ENCODE measurements around the gene RWDD2A. TPM values are rescaled to one million over a fixed set of nuclear protein-coding genes. Genes with fewer than 3 reads are reported as not detected.

The RWDD2A gene
- total RNA-seq, 4 donors from 2014 or later, result 0.20 to 3.5 (median 1.7) TPM

DNA sequence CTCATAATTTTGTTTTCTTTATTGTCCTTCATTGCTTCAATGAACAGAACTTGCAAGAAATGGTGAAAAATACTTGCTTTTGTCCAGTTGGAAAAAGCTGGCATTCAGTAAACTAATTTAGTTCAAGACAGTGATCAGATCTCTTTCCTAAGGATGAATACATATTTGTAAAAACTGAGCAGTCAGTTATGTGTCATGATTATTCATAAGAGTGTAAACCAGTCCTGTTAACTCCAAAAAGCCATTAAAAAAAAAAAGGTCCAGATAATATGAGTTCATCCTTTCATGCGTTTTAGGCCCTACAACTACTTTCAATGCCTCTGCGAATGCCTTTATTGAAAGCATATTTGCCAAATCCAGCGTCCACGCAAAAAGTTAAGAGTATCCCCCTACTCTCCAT lies 701 bp upstream of the RWDD2A start:
- DNase-seq, result no peak
- H3K9me3 ChIP-seq, result no peaks in the 10 kb centered on the region
- in situ Hi-C loops (cut with MboI; ENCODE audit: low pct_ligation_motif_present in 1 of 4, low pct_unique_long_range_greater_than_20kb in 1 of 4, low sequenced_read_pairs in 3 of 4) (loop anchor here in 1 of 4 donors (25.0 kb wide), 1 partner anchor 955 kb away; the partner anchor contains the start of gene IBTK), intact Hi-C loops (cut with DNase I; ENCODE audit: low total_unique reads) (loop anchor here (10.0 kb wide), 1 partner anchor 128 kb away; the partner anchor contains the start of genes DOP1A and UBE3D)
- WGBS, 2 donors (ENCODE audit: low coverage in 1 of 2), result 0 to 1% methylated on average over 3 to 4 of the region's 4 CpGs
- H3K27ac ChIP-seq, result peak overlapping the region; percentile 85 to 87 (median 86)
- no peak for TF ChIP-seq EP300 (IDR thresholded peaks at IDR 0.05; ENCODE audit: low read depth)
- no peak for TF ChIP-seq POLR2AphosphoS5 (IDR thresholded peaks at IDR 0.05)
- TF ChIP-seq, protein P1, sequence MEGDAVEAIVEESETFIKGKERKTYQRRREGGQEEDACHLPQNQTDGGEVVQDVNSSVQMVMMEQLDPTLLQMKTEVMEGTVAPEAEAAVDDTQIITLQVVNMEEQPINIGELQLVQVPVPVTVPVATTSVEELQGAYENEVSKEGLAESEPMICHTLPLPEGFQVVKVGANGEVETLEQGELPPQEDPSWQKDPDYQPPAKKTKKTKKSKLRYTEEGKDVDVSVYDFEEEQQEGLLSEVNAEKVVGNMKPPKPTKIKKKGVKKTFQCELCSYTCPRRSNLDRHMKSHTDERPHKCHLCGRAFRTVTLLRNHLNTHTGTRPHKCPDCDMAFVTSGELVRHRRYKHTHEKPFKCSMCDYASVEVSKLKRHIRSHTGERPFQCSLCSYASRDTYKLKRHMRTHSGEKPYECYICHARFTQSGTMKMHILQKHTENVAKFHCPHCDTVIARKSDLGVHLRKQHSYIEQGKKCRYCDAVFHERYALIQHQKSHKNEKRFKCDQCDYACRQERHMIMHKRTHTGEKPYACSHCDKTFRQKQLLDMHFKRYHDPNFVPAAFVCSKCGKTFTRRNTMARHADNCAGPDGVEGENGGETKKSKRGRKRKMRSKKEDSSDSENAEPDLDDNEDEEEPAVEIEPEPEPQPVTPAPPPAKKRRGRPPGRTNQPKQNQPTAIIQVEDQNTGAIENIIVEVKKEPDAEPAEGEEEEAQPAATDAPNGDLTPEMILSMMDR (IDR thresholded peaks at IDR 0.05), result no peak
- no peak for TF ChIP-seq POLR2A (IDR thresholded peaks at IDR 0.05)
- peak overlapping the region; percentile 79 to 97 (median 90) for H3K4me3 ChIP-seq
- peaks cover 0 to 10% (median 0%) of the 10 kb centered on the region in 4 donors for H3K36me3 ChIP-seq
- H3K4me1 ChIP-seq, result peaks cover 5 to 28% (median 12%) of the 10 kb centered on the region in 4 donors
- no peaks in the 10 kb centered on the region for H3K27me3 ChIP-seq

DNA sequence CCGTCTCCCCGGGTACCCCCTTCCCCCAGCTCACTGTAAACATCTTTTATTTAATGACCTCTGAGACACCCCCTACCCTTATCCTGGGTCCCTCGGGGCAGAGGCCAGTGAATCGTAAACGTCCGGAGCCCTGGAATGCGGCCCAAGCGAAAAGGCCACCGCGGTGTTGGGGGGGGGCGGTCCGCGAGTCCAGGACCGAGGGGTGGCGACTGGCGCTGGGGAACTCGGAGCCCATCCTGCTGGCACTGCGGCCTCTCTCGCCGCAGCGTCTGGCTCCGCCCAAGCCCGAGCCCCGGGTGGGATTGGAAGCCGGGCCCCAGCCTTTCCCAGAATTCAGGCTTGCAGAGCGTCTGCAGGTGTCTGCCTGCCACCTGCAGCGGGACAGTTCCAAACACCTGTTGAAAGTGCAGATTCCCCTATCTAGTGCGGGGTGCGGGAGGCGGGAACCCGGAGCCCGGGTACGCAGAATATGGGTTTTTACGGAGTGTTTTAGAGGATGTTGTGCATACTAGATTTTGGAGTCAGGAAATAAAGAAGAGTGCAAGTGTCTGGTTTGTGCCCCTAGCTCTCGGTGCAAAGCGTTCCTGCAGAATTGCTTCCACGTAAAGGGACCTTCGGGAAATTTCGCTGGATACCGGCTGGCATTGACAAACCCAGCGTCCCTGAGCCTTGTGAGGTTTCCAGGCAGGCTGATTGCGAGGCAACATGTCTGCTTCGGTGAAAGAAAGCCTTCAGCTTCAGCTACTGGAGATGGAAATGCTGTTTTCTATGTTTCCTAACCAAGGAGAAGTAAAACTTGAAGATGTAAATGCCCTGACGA lies 800 bp downstream of the RWDD2A start:
- peak overlapping the region; percentile 85 to 87 (median 86) for H3K27ac ChIP-seq
- peak; percentile 57 for DNase-seq
- H3K4me3 ChIP-seq, result peak overlapping the region; percentile 79 to 97 (median 90)
- peaks cover 5 to 28% (median 12%) of the 10 kb centered on the region in 4 donors for H3K4me1 ChIP-seq
- no peaks in the 10 kb centered on the region for H3K27me3 ChIP-seq
- 7 to 12% methylated on average over 2 to 28 of the region's 44 CpGs for WGBS, 2 donors (ENCODE audit: low coverage in 1 of 2)
- H3K9me3 ChIP-seq, result no peaks in the 10 kb centered on the region
- H3K36me3 ChIP-seq, result no peaks in the 10 kb centered on the region
- TF ChIP-seq EP300 (IDR thresholded peaks at IDR 0.05; ENCODE audit: low read depth), result no peak
- TF ChIP-seq POLR2A (IDR thresholded peaks at IDR 0.05), result no peak
- no peak for TF ChIP-seq POLR2AphosphoS5 (IDR thresholded peaks at IDR 0.05)
- TF ChIP-seq, protein P1 (IDR thresholded peaks at IDR 0.05), result no peak
- intact Hi-C loops (cut with DNase I; ENCODE audit: low total_unique reads) (loop anchor here (10.0 kb wide), 1 partner anchor 129 kb away; the partner anchor contains the start of genes DOP1A and UBE3D), in situ Hi-C loops (cut with MboI; ENCODE audit: low pct_ligation_motif_present in 1 of 4, low pct_unique_long_range_greater_than_20kb in 1 of 4, low sequenced_read_pairs in 3 of 4) (loop anchor here in 1 of 4 donors (25.0 kb wide), 1 partner anchor 957 kb away; the partner anchor contains the start of gene IBTK)

DNA sequence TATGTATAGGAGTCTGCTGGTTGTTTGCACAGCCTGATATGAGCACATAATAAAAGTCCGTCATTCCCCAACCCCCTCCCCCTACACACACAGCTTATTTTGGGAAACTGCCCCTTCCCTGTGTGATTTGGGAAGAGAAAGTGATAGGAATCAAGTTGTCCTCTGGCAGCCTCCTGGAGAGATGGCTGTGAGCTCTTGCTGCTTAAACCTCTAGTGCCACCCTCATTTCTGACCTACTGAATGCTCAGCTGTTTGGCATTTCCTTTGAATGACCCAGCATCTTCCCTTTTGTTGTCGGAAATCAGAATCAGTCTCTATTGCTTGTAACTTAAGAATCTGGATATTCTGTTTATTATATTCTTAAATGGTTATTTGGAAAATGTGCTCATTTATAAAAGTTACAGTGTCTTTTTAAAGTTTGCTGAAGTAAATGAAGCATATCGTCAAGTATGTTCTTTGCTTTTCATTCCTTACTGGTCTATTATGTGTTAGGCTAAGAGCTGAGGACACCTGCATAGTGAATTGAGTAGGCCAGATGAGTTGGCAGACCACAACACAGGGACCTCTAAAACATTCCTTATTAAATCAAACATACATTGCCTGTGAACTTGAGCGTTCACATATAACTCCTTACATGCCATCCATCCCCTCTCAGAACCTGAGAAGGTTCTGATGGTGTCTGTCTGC lies 5.5 kb downstream of the RWDD2A start:
- Histone ChIP-seq H3K4me3 (no peak overlapping the region), H3K36me3 (no peaks in the 10 kb centered on the region), H3K27ac (no peak overlapping the region), H3K27me3 (no peaks in the 10 kb centered on the region), H3K9me3 (no peaks in the 10 kb centered on the region), H3K4me1 (peaks cover 5 to 12% (median 8%) of the 10 kb centered on the region in 4 donors)
- intact Hi-C loops (cut with DNase I; ENCODE audit: low total_unique reads), result loop anchor here (10.0 kb wide), 1 partner anchor 134 kb away; the partner anchor contains the start of genes DOP1A and UBE3D
- WGBS, 2 donors (ENCODE audit: low coverage in 1 of 2), result 80 to 94% methylated on average over 3 to 4 of the region's 4 CpGs
- TF ChIP-seq POLR2AphosphoS5 (IDR thresholded peaks at IDR 0.05) (no peak), EP300 (IDR thresholded peaks at IDR 0.05; ENCODE audit: low read depth) (no peak), POLR2A (IDR thresholded peaks at IDR 0.05) (no peak)
- TF ChIP-seq, protein P1 (IDR thresholded peaks at IDR 0.05), result no peak
- no peak for DNase-seq
- in situ Hi-C loops (cut with MboI; ENCODE audit: low pct_ligation_motif_present in 1 of 4, low pct_unique_long_range_greater_than_20kb in 1 of 4, low sequenced_read_pairs in 3 of 4), result loop anchor here in 1 of 4 donors (25.0 kb wide), 1 partner anchor 961 kb away; the partner anchor contains the start of gene IBTK
